HEK293 (cell line): ENCODE measurements around the gene ZNF81.

Experiments
- CTCF ChIA-PET: fragments of 350-600 bp; formaldehyde crosslinking; extraction: SDS; loops from one replicate; lab custom pipeline; 2021; ENCODE audit warnings: antibody characterized with exemption; lab: Yijun Ruan, JAX
- POLR2A ChIA-PET: fragments of 300-600 bp; formaldehyde crosslinking; extraction: SDS; loops from one replicate; lab custom pipeline; 2020; ENCODE audit warnings: antibody characterized with exemption, inconsistent platforms; lab: Yijun Ruan, JAX
- H3K27ac ChIP-seq: fragments of 200-500 bp; sonication (Bioruptor generic); 2 replicates; pipeline ENCODE4 v1.5.1; 2014; ENCODE audit warnings: low read depth, low read length, control low read depth, inconsistent platforms; ENCODE audit errors: extremely low read depth
- H3K36me3 ChIP-seq, 2 experiments: fragments of 200-500 bp in 1 of 2; sonication (Bioruptor generic) in 1 of 2; 1 replicate in 1 of 2; 2 replicates in 1 of 2; pipeline ENCODE4 v1.5.1; 2014 to 2017; ENCODE audit warnings: inconsistent platforms in 2 of 2, low read length in 2 of 2; ENCODE audit not compliant: control insufficient read depth in 2 of 2, insufficient read depth in 1 of 2
- H3K4me1 ChIP-seq: fragments of 200-500 bp; sonication (Bioruptor generic); 2 replicates; pipeline ENCODE4 v1.5.1; 2014; ENCODE audit warnings: mild to moderate bottlenecking, low read length, inconsistent platforms; ENCODE audit not compliant: control insufficient read depth, insufficient read depth
- H3K4me3 ChIP-seq: 2 replicates; pipeline ENCODE4 v1.5.1; 2011; ENCODE audit warnings: low read depth, mild to moderate bottlenecking, control low read depth, low read length, moderate library complexity
- H3K9me3 ChIP-seq: fragments of 200-500 bp; sonication (Bioruptor generic); 2 replicates; pipeline ENCODE4 v1.5.1; 2014; ENCODE audit warnings: low read depth, low read length, inconsistent platforms; ENCODE audit not compliant: control insufficient read depth, insufficient read depth
- GLIS1 ChIP-seq: fragments of 450-650 bp; formaldehyde crosslinking; IDR thresholded peaks from 2 replicates; pipeline ENCODE4 v1.5.1; 2016; ENCODE audit warnings: missing biosample characterization, missing genetic modification characterization
- KLF10 ChIP-seq: fragments of 450-650 bp; IDR thresholded peaks from 2 replicates; pipeline ENCODE4 v1.5.1; 2018; ENCODE audit warnings: missing biosample characterization, mild to moderate bottlenecking, missing genetic modification characterization
- PRDM1 ChIP-seq: fragments of 450-650 bp; formaldehyde crosslinking; IDR thresholded peaks from 2 replicates; pipeline ENCODE4; 2016; ENCODE audit warnings: missing biosample characterization, missing genetic modification characterization
- REST ChIP-seq: fragments of 450-650 bp; formaldehyde crosslinking; IDR thresholded peaks from 2 replicates; pipeline ENCODE4 v1.5.1; 2016; ENCODE audit warnings: missing biosample characterization, missing genetic modification characterization
- YY2 ChIP-seq: fragments of 450-650 bp; formaldehyde crosslinking; IDR thresholded peaks from 2 replicates; pipeline ENCODE4 v1.5.1; 2016; ENCODE audit warnings: missing biosample characterization, missing genetic modification characterization
- ZIC2 ChIP-seq: fragments of 450-650 bp; formaldehyde crosslinking; IDR thresholded peaks from 2 replicates; pipeline ENCODE4 v1.5.1; 2016; ENCODE audit warnings: missing biosample characterization, missing genetic modification characterization
- ZNF174 ChIP-seq: fragments of 450-650 bp; formaldehyde crosslinking; IDR thresholded peaks from 2 replicates; pipeline ENCODE4 v1.5.0; 2017; ENCODE audit warnings: missing biosample characterization, mild to moderate bottlenecking, missing genetic modification characterization
- ZNF211 ChIP-seq: fragments of 450-650 bp; formaldehyde crosslinking; IDR thresholded peaks from 2 replicates; pipeline ENCODE4 v1.5.1; 2016; ENCODE audit warnings: low read depth, missing biosample characterization, missing genetic modification characterization
- ZNF221 ChIP-seq: fragments of 450-650 bp; formaldehyde crosslinking; IDR thresholded peaks from 2 replicates; pipeline ENCODE4 v1.5.1; 2017; ENCODE audit warnings: missing biosample characterization, missing genetic modification characterization, borderline replicate concordance
- ZNF239 ChIP-seq: fragments of 450-650 bp; formaldehyde crosslinking; IDR thresholded peaks from 2 replicates; pipeline ENCODE4 v1.5.1; 2016; ENCODE audit warnings: missing biosample characterization, missing genetic modification characterization
- ZNF324 ChIP-seq: fragments of 450-650 bp; formaldehyde crosslinking; IDR thresholded peaks from 2 replicates; pipeline ENCODE4 v1.5.1; 2016; ENCODE audit warnings: missing biosample characterization, missing genetic modification characterization
- ZNF335 ChIP-seq: fragments of 450-650 bp; formaldehyde crosslinking; conservative IDR thresholded peaks from 2 replicates; pipeline ENCODE4 v1.5.1; 2016; ENCODE audit warnings: missing biosample characterization, missing genetic modification characterization
- ZNF404 ChIP-seq: fragments of 450-650 bp; formaldehyde crosslinking; IDR thresholded peaks from 2 replicates; pipeline ENCODE4 v1.5.1; 2017; ENCODE audit warnings: missing biosample characterization, missing genetic modification characterization
- ZNF518A ChIP-seq: fragments of 450-650 bp; formaldehyde crosslinking; conservative IDR thresholded peaks from 2 replicates; pipeline ENCODE4 v1.5.1; 2016; ENCODE audit warnings: low read depth, missing biosample characterization, missing genetic modification characterization
- ZNF521 ChIP-seq: fragments of 450-650 bp; formaldehyde crosslinking; IDR thresholded peaks from 2 replicates; pipeline ENCODE4 v1.5.1; 2017; ENCODE audit warnings: missing biosample characterization, mild to moderate bottlenecking, missing genetic modification characterization
- ZNF571 ChIP-seq: fragments of 450-650 bp; formaldehyde crosslinking; IDR thresholded peaks from 2 replicates; pipeline ENCODE4 v1.5.0; 2017; ENCODE audit warnings: missing biosample characterization, missing genetic modification characterization
- ZNF626 ChIP-seq: fragments of 450-650 bp; sonication (Bioruptor Pico); formaldehyde crosslinking; IDR thresholded peaks from 2 replicates; pipeline ENCODE4 v1.5.1; 2018; ENCODE audit warnings: missing biosample characterization, missing genetic modification characterization, inconsistent platforms
- ZNF670 ChIP-seq: fragments of 450-650 bp; formaldehyde crosslinking; IDR thresholded peaks from 2 replicates; pipeline ENCODE4 v1.5.1; 2016; ENCODE audit warnings: missing biosample characterization, missing genetic modification characterization, low read depth
- ZSCAN16 ChIP-seq: fragments of 450-650 bp; formaldehyde crosslinking; IDR thresholded peaks from 2 replicates; pipeline ENCODE4 v1.5.1; 2016; ENCODE audit warnings: missing biosample characterization, missing genetic modification characterization
- ZSCAN18 ChIP-seq: fragments of 450-650 bp; formaldehyde crosslinking; IDR thresholded peaks from 2 replicates; pipeline ENCODE4 v1.5.1; 2016; ENCODE audit warnings: missing biosample characterization, missing genetic modification characterization
- ZSCAN4 ChIP-seq: fragments of 450-650 bp; formaldehyde crosslinking; IDR thresholded peaks from 2 replicates; pipeline ENCODE4 v1.5.1; 2017; ENCODE audit warnings: missing biosample characterization, missing genetic modification characterization

The ZNF81 gene

GRCh38 chrX:47808904-47809788 is 27.6 kb upstream of the ZNF81 start (continued):
- TF ChIP-seq ZSCAN18 (tag by site-specific recombination) (no peak), ZSCAN16 (tag by site-specific recombination) (no peak), ZNF221 (tag by site-specific recombination) (no peak), ZNF324 (tag by site-specific recombination) (no peak), GLIS1 (tag by site-specific recombination) (no peak), ZSCAN4 (tag by site-specific recombination) (no peak), ZNF571 (tag by site-specific recombination) (no peak), ZNF521 (tag by site-specific recombination) (no peak), ZNF404 (tag by site-specific recombination) (no peak), ZNF211 (tag by site-specific recombination) (no peak), ZNF626 (no peak), REST (tag by site-specific recombination) (no peak)

- POLR2A ChIA-PET = no interaction called here
- CTCF ChIA-PET = interaction anchor here (2.1 kb wide), 1 partner anchor 17 kb away, joined by 16 read pairs; no protein-coding TSS in a partner anchor
- H3K27ac ChIP-seq = no peak overlapping the region
Measured at GRCh38 chrX:47814851-47815250, 21.9 kb upstream of the ZNF81 start.

GRCh38 chrX:47815901-47816845 is 20.5 kb upstream of the ZNF81 start:
- H3K4me3 ChIP-seq = no peak overlapping the region
- POLR2A ChIA-PET = no interaction called here
- H3K9me3 ChIP-seq = no peaks in the 10 kb centered on the region
- H3K27ac ChIP-seq = no peak overlapping the region
- no peaks in the 10 kb centered on the region for H3K4me1 ChIP-seq
- CTCF ChIA-PET = interaction anchor here (0.6 to 2.1 kb wide), 4 partner anchors 16 to 129 kb away, joined by 3 to 16 read pairs (median 6); no protein-coding TSS in a partner anchor
- no peaks in the 10 kb centered on the region for H3K36me3 ChIP-seq
- no peak for TF ChIP-seq ZNF670 (tag by site-specific recombination)
- no peak for TF ChIP-seq ZNF335 (tag by site-specific recombination)
- no peak for TF ChIP-seq KLF10 (tag by site-specific recombination)
- TF ChIP-seq PRDM1 (tag by site-specific recombination) = 0 out of 2 replicates have a peak, but pooled peaks have one; percentile 34
- 0 out of 2 replicates have a peak, but pooled peaks have one; percentile 27 for TF ChIP-seq ZNF518A
- no peak for TF ChIP-seq ZNF239 (tag by site-specific recombination)
- no peak for TF ChIP-seq YY2 (tag by site-specific recombination)

More at GRCh38 chrX:47814851-47815250, 21.9 kb upstream of the ZNF81 start:
- Histone ChIP-seq H3K36me3 (no peaks in the 10 kb centered on the region), H3K4me1 (no peaks in the 10 kb centered on the region), H3K4me3 (no peak overlapping the region), H3K9me3 (no peaks in the 10 kb centered on the region)
- TF ChIP-seq ZIC2 (tag by site-specific recombination) = peak; percentile 35; the same call in 1 of the 2 replicates
- TF ChIP-seq ZNF174 (tag by site-specific recombination) = no peak
